CD4-positive, alpha-beta T cell treated with Interleukin-21 for 1 hour (primary cell): ENCODE data around the gene SHTN1.
A peak's percentile ranks its signal among the peaks of the same experiment; 100 is the strongest.

ENCODE experiments used
- DNase-seq: peaks from one replicate; pipeline ENCODE4 v3.0.0-alpha.2; 2020

SHTN1 gene

DNA sequence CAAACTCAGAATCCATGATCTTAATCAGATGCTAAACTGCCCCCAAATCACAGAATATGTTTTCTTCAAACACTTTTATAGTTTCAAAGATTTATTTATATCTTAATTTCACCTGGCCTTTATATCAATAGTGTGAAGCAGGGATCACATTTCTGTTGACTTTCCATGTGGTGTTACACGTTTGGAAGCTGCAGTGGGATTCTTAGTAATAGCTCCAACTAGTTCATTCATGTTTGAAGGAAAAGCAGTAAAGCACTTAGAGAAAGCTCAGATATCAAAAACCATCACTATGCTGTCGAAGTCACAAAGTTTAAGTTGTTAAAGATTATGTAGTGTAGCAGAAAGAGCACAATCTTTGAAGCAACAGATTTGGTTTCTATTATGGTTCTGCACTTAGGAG lies 138.9 kb downstream of the SHTN1 start:
- no peak for DNase-seq

DNA sequence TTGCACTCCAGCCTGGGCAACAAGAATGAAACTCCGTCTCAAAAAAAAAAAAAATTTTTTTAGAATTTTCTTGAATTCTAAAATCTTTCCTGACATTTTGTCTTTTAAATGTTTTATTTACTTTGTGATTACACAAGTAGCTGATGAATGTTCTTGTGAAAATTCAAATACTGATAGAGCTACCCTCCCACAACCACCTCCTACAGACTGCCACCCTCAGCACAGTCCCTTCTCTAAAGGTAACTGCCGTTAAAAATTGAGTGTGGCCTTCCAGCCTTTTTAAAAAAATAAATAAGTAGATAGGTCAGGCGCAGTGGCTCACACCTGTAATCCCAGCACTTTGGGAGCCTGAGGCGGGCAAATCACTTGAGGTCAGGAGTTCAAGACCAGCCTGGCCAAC lies 140.6 kb downstream of the SHTN1 start:
- DNase-seq = no peak

DNA sequence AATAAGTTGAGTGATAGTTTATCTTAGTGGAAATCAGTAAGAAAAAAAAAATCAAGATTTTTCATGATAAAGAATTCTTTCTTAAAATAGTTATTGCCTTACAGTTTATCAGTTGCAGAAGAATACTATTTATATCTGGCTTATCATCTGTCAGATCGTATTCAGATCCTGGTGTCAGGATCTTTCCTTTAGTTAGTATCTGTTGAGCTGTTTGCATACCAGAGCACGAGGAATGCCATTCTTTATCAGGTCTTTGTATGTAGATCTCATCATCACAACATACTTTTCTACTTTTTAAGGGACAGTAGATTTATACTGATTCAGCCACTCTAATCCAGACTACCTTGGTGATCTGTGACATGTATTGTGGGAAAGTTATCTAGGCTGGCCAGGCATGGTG lies 143.2 kb downstream of the SHTN1 start:
- DNase-seq = no peak

DNA sequence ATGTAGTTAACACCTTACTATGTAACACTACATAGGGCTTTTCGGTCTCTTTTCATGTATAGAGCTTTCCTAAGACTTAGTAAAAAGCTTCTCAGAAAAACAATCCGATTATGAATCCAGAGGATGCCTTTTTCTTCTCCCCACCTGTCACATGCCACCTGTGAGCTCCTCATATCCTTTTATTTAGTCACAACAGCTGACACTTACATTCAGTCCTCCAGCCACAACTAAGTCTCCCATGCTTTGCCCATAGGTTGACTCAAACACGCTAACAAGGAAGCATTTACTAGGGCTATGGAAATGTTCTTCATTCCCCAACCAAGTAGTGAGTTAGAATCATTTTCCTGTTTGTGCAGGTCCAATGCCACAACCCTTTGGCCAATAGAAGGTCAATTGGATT lies 147.8 kb downstream of the SHTN1 start:
- DNase-seq = no peak

DNA sequence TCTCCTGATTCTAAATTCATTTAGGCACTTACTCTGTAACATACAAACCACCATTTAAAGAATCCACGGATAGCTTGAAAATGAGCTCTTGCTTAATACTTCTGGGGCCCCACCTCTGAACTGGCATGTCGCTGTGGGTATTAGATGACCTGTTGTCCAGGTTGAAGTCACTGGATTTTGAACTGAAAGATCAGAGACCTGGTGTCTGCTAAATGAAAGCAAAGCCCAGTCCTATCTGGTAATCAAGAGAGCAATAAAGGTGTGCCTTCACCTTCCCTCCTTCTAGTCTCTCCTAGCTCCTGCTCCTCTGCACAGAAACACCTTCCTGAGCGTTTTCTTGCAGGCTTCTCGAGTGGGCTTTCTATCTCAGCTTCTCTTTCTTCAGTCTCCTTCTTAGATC lies 151.3 kb downstream of the SHTN1 start:
- DNase-seq = no peak

DNA sequence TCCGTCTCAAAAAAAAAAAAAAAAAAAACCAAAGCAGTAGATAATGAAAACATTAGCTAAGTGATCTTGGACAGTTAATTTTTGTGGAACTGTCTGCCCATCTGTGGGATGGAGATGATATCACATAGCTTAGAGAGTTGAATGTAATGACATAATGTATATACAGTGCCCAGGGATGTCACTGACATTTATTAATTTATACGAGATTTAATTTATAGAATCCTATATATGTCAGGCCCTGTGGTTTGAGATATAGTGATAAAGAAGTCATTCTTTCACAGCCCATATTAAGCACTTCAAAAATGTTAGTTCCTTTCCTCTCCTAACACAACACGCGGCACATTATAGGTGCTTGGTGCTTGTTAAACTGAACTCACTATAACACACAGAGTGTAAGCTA lies 151.7 kb downstream of the SHTN1 start:
- no peak for DNase-seq

DNA sequence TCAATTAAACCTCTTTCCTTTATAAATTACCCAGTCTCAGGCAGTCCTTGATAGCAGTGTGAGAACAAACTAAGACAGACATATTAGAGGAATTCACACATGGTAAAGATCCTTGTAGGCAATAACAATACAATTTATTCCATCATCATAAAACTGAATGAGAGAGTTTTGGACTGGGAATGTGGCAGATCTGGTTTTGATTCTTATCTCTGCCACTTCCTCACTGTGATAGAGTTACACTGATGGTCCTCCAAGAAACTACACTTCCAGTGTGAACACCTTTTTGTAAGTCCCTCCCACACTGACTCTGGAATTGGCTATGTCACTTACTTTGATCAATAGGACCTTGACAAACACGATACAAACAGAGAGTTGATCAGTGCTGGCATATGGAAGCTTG lies 152.7 kb downstream of the SHTN1 start:
- DNase-seq = no peak

DNA sequence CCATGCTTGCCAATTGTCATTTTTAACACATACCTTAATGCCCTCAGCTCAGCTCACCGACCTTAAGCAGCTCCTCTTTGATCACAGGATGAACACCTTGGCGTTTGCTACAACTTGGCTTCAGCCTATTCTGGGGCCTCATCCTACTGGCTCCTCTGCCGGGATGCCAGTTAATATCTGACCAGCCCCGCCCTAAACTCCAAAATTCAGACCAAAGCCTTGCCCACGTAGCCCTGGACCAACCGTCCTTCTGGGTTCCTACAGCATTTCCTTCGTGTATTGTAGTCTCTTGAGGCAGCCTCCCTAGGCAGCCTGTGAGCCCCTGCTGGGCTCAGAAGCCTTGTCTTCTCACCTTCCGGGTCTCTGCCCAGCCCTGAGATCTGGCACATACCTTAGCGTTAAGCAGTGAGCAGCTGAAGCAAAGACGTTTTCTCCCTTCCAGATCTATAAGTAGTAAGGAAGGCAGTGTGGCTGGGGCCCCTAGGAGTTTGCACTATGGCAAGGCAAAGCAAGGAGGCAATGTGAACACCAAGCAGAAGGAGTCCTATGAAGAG lies 154.9 kb downstream of the SHTN1 start:
- no peak for DNase-seq

DNA sequence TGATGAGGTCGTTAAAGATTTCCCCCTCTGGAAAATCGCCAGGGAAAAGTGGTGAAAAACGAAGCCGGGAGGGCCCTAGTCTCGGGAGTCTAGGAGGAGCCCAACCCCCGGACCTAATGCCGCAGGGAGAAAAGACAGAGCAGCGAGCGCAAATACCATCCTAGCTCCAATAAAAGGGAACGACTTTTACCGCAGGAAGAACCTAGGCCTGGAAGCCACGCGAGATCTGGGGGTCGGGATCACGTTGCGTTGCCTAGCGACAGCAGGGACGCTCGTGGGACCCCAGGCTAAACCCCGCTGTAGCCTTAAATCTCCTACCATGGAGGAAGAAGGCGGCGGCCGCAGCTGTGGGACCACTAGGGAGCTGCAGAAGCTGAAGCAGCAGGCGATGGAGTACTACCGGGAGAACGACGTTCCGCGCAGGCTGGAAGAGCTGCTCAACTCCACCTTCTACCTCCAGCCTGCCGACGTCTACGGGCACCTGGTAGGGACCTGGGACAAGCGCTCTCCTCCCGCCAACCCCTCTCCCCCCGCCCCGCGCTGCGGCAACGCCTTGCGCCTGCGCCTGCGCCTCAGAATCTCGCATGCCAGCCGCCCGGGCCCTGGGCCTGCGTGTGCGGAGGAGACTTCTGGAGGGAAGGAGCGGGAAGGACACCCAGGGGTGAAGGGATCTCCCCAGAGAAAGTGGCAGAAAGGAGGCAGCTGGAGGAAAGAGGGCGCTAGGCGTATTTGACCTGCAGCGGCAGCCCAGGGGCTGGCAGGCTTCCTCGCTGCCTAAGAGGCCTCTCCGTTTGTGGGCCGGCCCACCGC lies 155.5 kb downstream of the SHTN1 start, which contains the start of gene ENO4:
Gene ENO4 (plus strand): TSS at position 252 of the 810 bp plus-strand sequence. CDS start 68 bp downstream, at position 320.
- DNase-seq = peak; percentile 42

DNA sequence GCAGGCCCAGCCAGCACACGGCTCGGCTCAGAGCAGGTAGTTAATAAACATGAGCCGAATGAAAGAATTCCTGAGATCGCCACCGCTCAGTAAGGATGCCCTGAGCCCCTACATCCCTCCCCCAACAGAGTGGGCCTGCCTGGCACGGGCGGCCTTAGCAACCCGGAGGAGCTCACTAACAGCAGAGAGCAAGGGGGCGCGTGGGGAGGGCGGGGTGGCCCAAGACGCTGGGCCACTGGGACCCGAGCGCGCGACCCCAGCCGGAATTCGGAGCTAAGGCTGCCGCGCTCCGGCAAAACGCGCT lies 156.1 kb downstream of the SHTN1 start:
- no peak for DNase-seq

DNA sequence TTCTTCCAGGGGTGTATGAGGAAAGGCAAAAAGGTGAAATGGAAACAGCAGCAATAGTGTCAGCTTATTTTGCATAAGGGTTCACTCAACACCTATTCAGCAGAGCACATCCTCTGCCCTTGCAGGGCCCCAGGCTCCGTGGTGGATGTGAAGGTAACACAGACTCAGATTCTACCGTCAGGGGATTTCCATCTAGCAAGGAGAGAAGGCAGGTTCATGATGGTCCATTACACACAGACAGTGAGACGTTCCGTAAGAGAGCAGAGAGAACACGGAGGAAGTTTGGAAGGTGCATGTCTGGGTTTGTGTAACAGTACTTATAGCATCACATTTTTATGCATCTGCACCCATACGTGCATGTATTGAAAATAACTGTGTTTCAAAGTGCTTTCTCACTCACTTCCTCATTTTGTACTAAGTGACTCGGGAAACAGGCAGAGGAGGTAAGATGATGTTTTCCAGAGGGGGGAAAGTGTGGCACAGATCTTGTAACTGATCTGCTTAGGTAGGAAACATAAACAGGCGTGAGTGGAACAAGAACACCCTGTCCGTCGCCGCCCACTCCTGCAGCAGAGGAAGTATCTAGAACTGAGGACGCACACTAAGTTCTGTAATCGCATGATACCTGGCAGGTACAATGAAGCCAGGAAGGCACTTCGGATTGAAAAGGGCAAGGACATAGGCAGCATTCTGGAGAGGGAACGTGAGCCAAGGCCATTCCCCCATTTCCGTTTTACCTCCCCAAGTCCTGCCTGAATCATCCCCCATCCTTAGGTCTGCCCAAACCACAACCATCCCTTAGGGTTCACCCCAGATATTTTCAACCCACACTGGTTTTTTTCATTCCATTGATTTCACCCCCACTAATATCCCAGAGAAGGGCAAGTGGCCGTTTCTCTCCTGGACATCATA lies 156.7 kb downstream of the SHTN1 start:
- peak; percentile 33 for DNase-seq

DNA sequence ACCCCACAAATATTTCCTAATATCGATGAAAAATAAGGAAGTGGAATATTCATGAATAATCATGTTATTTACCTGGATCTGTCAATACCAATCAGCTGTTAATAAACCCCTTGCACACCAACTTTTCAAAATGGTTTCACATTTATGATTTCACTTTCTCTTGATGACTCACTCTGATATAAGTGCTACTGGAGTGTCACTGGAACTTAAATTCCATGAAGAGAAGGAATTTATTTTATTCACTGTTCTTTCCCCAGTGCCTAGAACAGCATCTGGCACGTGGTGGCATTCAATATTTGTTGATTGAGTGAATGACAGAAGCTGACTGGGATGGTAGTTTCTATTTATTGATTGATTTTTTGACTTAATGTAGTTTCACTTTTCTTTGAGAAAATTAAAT lies 159.2 kb downstream of the SHTN1 start:
- DNase-seq = no peak

DNA sequence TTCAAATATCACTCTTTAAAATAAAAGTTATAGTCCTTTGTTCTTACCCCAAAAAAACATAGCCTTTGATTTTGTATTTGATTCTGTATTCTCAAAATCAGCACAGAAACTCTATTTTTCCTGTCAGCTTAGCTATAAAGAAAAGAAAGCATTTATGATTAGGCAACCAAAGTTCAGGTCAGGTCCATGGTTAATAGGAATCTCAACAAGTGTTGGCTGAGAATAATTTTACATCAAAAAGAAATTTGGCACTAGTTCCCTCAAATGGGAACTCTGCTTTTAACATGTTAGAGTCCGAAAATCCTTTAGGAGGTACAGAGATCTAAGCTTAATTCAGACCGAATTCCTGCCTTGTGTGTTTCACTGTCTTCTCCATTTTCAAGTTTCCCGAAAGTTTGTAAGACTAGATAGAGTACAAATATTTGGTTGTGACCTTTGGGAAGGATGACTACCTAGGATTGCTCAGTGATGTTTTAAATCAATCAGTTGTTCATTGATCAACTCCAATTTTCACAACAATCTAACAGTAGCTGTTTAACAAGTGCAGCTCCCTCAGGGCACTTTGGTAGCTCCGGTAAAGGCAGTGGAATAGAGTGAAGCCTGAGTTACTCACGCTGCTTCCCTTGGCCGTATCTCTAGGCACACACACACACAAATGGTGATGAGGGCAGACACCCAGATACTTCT lies 164.5 kb downstream of the SHTN1 start:
- DNase-seq = no peak

DNA sequence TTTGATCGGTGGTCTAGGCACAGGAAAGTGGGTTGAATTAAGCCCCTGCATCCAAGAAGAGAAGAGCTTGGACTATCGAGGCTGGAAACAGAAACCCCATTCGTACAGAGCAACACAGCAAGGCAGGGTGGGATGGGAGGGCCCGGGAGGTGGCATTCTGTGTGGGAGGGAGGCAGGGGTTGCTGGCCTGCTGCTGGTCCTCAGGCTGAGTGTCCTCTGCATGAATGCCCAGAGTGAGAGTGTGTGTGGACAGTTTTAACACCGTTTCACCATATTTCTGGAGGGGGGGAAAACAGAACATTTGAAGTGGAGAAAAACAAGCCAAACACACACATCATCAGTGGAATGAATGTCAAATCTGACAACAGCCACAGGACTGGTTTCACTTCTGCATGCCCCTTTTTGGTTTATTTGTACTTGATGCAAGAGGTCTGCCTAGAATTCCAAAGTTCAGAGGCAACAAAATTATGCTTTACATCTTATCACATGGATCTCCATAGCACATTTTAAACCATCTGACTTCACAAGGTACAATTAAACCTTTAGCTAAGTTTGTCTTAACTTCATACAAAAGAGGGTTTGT lies 166.8 kb downstream of the SHTN1 start:
- no peak for DNase-seq

DNA sequence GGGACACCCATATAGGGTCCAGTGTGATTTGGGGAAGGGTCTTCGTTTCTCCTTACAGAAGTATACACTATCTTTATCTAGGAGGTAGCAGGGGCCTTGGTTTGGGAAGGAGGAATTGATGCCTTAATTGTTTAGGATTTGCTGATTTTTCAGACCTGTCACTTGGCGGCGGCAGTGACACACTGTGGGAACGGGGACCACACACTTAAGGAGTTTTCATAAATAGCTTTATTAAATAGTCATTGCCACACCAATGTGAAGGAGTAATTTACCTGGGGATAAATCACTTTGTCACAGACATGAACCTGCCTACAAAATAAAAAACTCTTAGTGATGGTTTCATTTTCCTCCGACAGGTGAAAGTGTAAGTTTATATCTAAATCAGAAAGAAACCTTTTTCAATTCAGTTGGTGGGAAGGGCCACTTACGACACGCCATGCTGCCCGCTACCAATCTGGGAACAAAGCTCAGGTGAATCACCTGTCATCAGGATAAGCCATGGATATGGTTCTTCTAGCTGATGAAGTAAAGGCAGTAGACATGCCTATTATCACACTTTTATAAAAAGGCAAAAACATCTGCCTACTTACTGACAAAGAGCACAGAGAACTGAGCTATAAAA lies 168.0 kb downstream of the SHTN1 start:
- no peak for DNase-seq

DNA sequence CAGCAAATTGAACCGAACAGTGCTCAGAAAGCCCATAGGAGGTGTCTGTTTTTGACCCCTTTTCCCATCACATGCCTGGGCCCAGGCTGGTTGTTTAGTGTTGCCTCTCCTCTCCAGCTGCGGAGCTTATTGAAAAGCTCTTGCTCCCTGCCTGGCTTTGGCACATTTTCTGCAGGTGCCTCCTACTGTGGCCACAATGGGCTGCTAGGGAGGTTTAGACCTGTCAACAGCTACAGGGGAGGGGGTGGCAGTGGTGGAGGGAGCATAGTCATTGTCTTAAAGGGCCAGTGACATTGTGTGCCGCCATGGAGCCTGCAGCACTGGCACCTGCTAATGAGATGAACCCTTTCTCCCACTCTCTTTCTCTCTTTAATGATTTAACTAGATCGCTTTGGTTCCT lies 168.9 kb downstream of the SHTN1 start:
- DNase-seq = no peak

DNA sequence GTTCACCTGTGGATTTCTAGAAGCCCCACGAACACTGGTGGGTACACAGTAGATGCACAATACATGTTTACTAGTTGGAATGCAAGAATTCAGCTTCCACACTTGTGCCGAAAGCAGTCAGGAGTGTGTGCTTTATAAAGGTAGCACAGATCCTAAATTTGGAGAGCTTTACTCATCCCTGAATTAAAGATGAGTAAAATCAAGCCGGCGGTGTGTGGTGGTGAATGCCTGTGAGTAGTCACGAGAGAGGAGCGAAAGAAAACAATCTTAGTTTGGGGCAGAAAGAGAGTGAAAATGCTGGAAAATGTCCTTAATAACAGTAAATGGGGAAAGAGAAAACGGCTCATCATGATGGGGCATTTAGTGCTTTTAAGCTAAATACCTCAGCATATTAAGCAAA lies 169.3 kb downstream of the SHTN1 start:
- DNase-seq = no peak

DNA sequence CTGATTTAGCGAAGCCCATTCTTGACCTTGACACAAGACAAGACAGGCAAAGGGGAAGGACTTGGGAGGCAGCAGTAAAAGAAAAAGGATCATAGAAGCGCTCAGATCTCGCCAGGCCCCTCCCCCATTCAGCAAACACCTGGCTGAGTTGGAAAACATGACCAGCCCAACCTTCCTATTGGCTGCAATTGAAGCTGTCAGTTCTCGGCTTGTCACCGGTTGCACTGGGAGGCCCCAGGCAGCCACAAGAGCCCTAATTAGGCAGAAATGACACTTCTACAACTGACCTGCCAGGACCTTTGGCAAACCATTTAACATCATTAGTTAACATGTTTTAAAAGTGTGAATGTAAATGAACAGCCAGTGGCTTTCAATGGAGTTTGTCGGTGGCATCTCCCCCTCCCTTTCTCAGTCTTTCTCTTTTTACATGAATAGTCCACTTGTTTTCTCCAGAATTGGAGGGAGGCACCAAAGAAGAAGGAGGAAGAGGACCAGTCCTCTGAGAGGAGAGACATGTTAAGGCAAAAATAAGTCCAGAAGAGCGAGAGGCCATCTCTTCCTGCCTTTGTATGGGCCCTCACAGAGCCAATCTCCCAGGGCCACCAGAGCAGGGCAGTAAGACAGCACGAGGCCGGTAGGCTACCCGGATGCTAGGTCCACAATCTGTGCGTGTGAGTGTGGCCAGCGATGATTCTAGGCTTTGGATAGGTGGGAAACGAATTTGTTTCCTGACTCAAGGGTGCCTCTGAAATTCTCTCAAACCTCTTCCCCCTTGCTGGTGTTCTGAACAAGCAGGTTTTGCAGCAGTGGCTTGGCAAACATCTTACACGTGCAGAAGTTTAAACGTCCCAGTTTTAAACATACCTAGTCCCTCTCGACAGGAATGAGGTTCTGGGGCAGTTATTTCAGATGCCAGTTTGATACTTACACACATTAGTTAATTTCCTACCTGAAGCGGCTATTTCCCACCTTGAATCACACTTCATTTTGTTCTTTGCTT lies 170.7 kb downstream of the SHTN1 start:
- DNase-seq = no peak

DNA sequence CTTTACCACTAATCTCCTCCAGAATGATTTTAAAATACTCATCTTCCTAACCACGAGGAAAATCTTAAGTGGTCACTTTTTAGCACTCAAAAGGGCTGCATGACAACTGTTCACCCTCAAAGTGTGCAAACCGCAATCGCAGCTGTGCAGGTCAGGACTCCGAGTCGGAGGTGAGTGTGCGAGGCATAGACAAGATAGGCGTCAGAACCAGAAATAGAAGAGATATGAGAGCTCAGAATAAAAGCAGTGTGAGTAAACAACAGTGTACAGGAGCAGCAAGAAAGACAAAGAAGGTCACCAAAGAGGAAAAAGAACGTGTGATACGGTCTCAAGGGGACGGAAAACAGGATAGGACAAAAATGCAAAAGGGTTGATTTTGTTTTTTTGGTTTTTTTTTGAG lies 173.2 kb downstream of the SHTN1 start:
- DNase-seq = no peak
